Tibial nerve (tissue), 4 donors: ENCODE measurements around the gene ZNF385D. TPM values are rescaled to one million over a fixed set of nuclear protein-coding genes. Genes with fewer than 3 reads are reported as not detected.

ENCODE experiments used
- DNase-seq, 2 donors: peaks; one replicate each; pipeline ENCODE4 v3.0.0-alpha.2; 2019; ENCODE audit warnings: low spot score in 2 of 2
- H3K27ac ChIP-seq, 4 donors: fragments of 200-600 bp; sonication (generic) in 3 of 4; one replicate each; pipeline ENCODE4 v1.5.1; 2017 to 2019; ENCODE audit warnings: mild to moderate bottlenecking in 1 of 4
- H3K27me3 ChIP-seq, 2 donors: fragments of 200-600 bp; sonication (generic) in 1 of 2; one replicate each; pipeline versions ENCODE4 v1.5.1 to v1.6.0; 2017 to 2019
- H3K36me3 ChIP-seq, 3 donors: fragments of 200-600 bp; sonication (generic); one replicate each; pipeline ENCODE4 v1.5.1; 2018 to 2019
- H3K4me1 ChIP-seq, 4 donors: fragments of 200-600 bp; sonication (generic) in 3 of 4; one replicate each; pipeline ENCODE4 v1.5.1; 2017 to 2019
- H3K4me3 ChIP-seq, 4 donors: fragments of 200-600 bp; sonication (generic) in 3 of 4; one replicate each; pipeline ENCODE4 v1.5.1; 2017 to 2019; ENCODE audit warnings: mild to moderate bottlenecking in 1 of 4, moderate library complexity in 1 of 4
- H3K9me3 ChIP-seq, 4 donors: fragments of 200-600 bp; sonication (generic) in 3 of 4; one replicate each; pipeline ENCODE4 v1.5.1; 2017 to 2019
- CTCF ChIP-seq, 5 experiments: fragments of 200-600 bp in 3 of 5; fragments of 450-650 bp in 2 of 5; sonication (generic) in 3 of 5; IDR thresholded peaks; one replicate each; pipeline ENCODE4 v1.5.1; 2016 to 2019; ENCODE audit warnings: antibody characterized with exemption in 5 of 5, mild to moderate bottlenecking in 3 of 5, moderate library complexity in 2 of 5
- EP300 ChIP-seq, 2 donors: sonication (generic); formaldehyde crosslinking; IDR thresholded peaks; one replicate each; pipeline ENCODE4 v1.6.1; 2017; ENCODE audit warnings: antibody characterized with exemption in 2 of 2, mild to moderate bottlenecking in 1 of 2
- POLR2A ChIP-seq, 2 donors: fragments of 450-650 bp; IDR thresholded peaks; one replicate each; pipeline ENCODE4 v1.6.1; 2017; ENCODE audit warnings: antibody characterized with exemption in 2 of 2, mild to moderate bottlenecking in 2 of 2, moderate library complexity in 2 of 2
- WGBS, 2 donors: methylation state at CpG; one replicate each; pipeline ENCODE4 v1.1.5; 2018; 5-methylcytosine and 5-hydroxymethylcytosine counted together
- total RNA-seq, 4 donors: library from RNA; depleted of rRNA; stranded (reverse); fragments of >200 nt; gene quantifications; one replicate each; pipeline ENCODE4 v1.1.0, GENCODE V29; 2016

ZNF385D gene
- total RNA-seq, 4 donors from 2014 or later: 2.7 to 9.0 (median 4.4) TPM

- H3K36me3 ChIP-seq: no peaks in the 10 kb centered on the region
- no peak overlapping the region for H3K27ac ChIP-seq
- no peak for DNase-seq
These were observed 43.3 kb upstream of the ZNF385D start for GRCh38 chr3:21794291-21794690.

GRCh38 chr3:21792176-21792575 lies 41.2 kb upstream of the ZNF385D start:
- no peak overlapping the region for H3K4me3 ChIP-seq

More at GRCh38 chr3:21794291-21794690, 43.3 kb upstream of the ZNF385D start:
- Histone ChIP-seq H3K27me3 (no peaks in the 10 kb centered on the region), H3K4me1 (peaks cover 0 to 9% (median 0%) of the 10 kb centered on the region in 4 donors), H3K9me3 (peaks cover 0 to 3% (median 0%) of the 10 kb centered on the region in 4 donors), H3K4me3 (no peak overlapping the region)
- 43 to 54% methylated on average over 2 of the region's 2 CpGs for WGBS, 2 donors
- TF ChIP-seq CTCF (IDR thresholded peaks at IDR 0.05): no peak
- no peak for TF ChIP-seq POLR2A (IDR thresholded peaks at IDR 0.05)
- TF ChIP-seq EP300 (IDR thresholded peaks at IDR 0.05): no peak

GRCh38 chr3:21791356-21791755 lies 40.3 kb upstream of the ZNF385D start:
- Histone ChIP-seq H3K4me1 (peaks cover 0 to 13% (median 0%) of the 10 kb centered on the region in 4 donors), H3K9me3 (no peaks in the 10 kb centered on the region), H3K4me3 (no peak overlapping the region), H3K27ac (no peak overlapping the region), H3K36me3 (no peaks in the 10 kb centered on the region), H3K27me3 (no peaks in the 10 kb centered on the region)
- DNase-seq: no peak
- no peak for TF ChIP-seq EP300 (IDR thresholded peaks at IDR 0.05)
- WGBS, 2 donors: 35 to 46% methylated on average over 2 of the region's 2 CpGs

More at GRCh38 chr3:21792176-21792575, 41.2 kb upstream of the ZNF385D start:
- no peak overlapping the region for H3K27ac ChIP-seq
- H3K9me3 ChIP-seq: no peaks in the 10 kb centered on the region
- no peaks in the 10 kb centered on the region for H3K27me3 ChIP-seq
- no peaks in the 10 kb centered on the region for H3K36me3 ChIP-seq
- H3K4me1 ChIP-seq: peaks cover 0 to 9% (median 0%) of the 10 kb centered on the region in 4 donors
- TF ChIP-seq CTCF (IDR thresholded peaks at IDR 0.05): no peak
- TF ChIP-seq EP300 (IDR thresholded peaks at IDR 0.05): no peak
- TF ChIP-seq POLR2A (IDR thresholded peaks at IDR 0.05): no peak
- DNase-seq: no peak
- WGBS, 2 donors: 88 to 92% methylated on average over 1 of the region's 1 CpG

- WGBS, 2 donors: 75 to 78% methylated on average over 1 of the region's 1 CpG
- Histone ChIP-seq H3K27ac (no peak overlapping the region), H3K9me3 (no peaks in the 10 kb centered on the region), H3K27me3 (no peaks in the 10 kb centered on the region), H3K36me3 (no peaks in the 10 kb centered on the region), H3K4me1 (peaks cover 0 to 12% (median 0%) of the 10 kb centered on the region in 4 donors), H3K4me3 (no peak overlapping the region)
- DNase-seq: no peak
- no peak for TF ChIP-seq POLR2A (IDR thresholded peaks at IDR 0.05)
- no peak for TF ChIP-seq EP300 (IDR thresholded peaks at IDR 0.05)
These were observed 39.5 kb upstream of the ZNF385D start for GRCh38 chr3:21790466-21790865.

GRCh38 chr3:21789730-21790129 lies 38.7 kb upstream of the ZNF385D start:
- WGBS, 2 donors: 55 to 95% methylated on average over 1 of the region's 1 CpG
- Histone ChIP-seq H3K4me1 (peaks cover 0 to 6% (median 0%) of the 10 kb centered on the region in 4 donors), H3K27ac (no peak overlapping the region), H3K27me3 (no peaks in the 10 kb centered on the region), H3K4me3 (no peak overlapping the region), H3K36me3 (no peaks in the 10 kb centered on the region), H3K9me3 (no peaks in the 10 kb centered on the region)
- DNase-seq: no peak
- no peak for TF ChIP-seq POLR2A (IDR thresholded peaks at IDR 0.05)
- no peak for TF ChIP-seq EP300 (IDR thresholded peaks at IDR 0.05)
- TF ChIP-seq CTCF (IDR thresholded peaks at IDR 0.05): no peak

- no peak overlapping the region for H3K27ac ChIP-seq
- H3K36me3 ChIP-seq: no peaks in the 10 kb centered on the region
- no peak overlapping the region for H3K4me3 ChIP-seq
- TF ChIP-seq POLR2A (IDR thresholded peaks at IDR 0.05) (no peak), EP300 (IDR thresholded peaks at IDR 0.05) (no peak), CTCF (IDR thresholded peaks at IDR 0.05) (no peak)
- peaks cover 0 to 6% (median 0%) of the 10 kb centered on the region in 4 donors for H3K4me1 ChIP-seq
- no peaks in the 10 kb centered on the region for H3K27me3 ChIP-seq
- no peaks in the 10 kb centered on the region for H3K9me3 ChIP-seq
- WGBS, 2 donors: 30 to 43% methylated on average over 2 of the region's 2 CpGs
- no peak for DNase-seq
These were observed 35.4 kb upstream of the ZNF385D start for GRCh38 chr3:21786438-21786797.
